Upper lobe of left lung (tissue), 4 donors: ENCODE measurements around the gene IQGAP1.

ENCODE experiments used
- CTCF ChIP-seq, 6 experiments: fragments of 450-650 bp in 4 of 6; fragments of 200-600 bp in 2 of 6; sonication (generic) in 2 of 6; IDR thresholded peaks; one replicate each; pipeline ENCODE4 v1.5.1; 2016 to 2019; ENCODE audit warnings: antibody characterized with exemption in 6 of 6
- EP300 ChIP-seq, 4 donors: sonication (generic); formaldehyde crosslinking; IDR thresholded peaks; one replicate each; pipeline ENCODE4 v1.5.1; 2017; ENCODE audit warnings: antibody characterized with exemption in 4 of 4, control low read depth in 2 of 4
- POLR2A ChIP-seq, 4 donors: fragments of 450-650 bp; IDR thresholded peaks; one replicate each; pipeline ENCODE4 v1.5.1; 2016 to 2017; ENCODE audit warnings: antibody characterized with exemption in 4 of 4, mild to moderate bottlenecking in 2 of 4
- POLR2AphosphoS5 ChIP-seq, 2 donors: sonication (generic); formaldehyde crosslinking; IDR thresholded peaks; one replicate each; pipeline ENCODE4 v1.5.1; 2017; ENCODE audit warnings: antibody characterized with exemption in 2 of 2

GRCh38 chr15:90500171-90500570 is 112.1 kb downstream of the IQGAP1 start:
- TF ChIP-seq POLR2AphosphoS5 (IDR thresholded peaks at IDR 0.05) (no peak), CTCF (IDR thresholded peaks at IDR 0.05) (no peak), EP300 (IDR thresholded peaks at IDR 0.05) (no peak), POLR2A (IDR thresholded peaks at IDR 0.05) (no peak)
